ENCODE measurements around the gene HDGFL1.

The HDGFL1 gene

DNA sequence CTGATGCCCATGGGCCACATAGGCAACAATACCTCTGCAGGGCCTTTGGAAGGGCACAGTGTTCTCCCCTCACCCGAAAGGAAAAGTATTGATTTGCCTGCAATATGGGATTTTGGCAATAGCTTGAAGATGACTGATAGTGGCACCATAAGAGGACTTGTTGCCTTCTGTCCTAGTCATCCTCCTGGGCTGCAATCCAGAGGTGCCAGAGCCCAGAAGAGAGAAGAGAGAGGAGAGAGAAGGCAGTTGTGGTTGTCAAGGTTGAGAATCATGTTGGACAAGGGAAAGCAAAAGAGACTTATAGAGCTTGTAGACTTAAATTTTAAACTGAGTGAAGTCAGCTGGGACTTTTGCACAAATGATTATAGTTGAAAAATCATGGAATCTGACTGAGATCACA lies 14.6 kb downstream of the HDGFL1 start:
- DNase-seq (ENCODE audit: low read depth): no peak
- no peak overlapping the region for H3K4me3 ChIP-seq (ENCODE audit: low read depth, low read length)
- TF ChIP-seq, protein P1, sequence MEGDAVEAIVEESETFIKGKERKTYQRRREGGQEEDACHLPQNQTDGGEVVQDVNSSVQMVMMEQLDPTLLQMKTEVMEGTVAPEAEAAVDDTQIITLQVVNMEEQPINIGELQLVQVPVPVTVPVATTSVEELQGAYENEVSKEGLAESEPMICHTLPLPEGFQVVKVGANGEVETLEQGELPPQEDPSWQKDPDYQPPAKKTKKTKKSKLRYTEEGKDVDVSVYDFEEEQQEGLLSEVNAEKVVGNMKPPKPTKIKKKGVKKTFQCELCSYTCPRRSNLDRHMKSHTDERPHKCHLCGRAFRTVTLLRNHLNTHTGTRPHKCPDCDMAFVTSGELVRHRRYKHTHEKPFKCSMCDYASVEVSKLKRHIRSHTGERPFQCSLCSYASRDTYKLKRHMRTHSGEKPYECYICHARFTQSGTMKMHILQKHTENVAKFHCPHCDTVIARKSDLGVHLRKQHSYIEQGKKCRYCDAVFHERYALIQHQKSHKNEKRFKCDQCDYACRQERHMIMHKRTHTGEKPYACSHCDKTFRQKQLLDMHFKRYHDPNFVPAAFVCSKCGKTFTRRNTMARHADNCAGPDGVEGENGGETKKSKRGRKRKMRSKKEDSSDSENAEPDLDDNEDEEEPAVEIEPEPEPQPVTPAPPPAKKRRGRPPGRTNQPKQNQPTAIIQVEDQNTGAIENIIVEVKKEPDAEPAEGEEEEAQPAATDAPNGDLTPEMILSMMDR (IDR thresholded peaks at IDR 0.05; ENCODE audit: control insufficient read depth, extremely low read depth, insufficient read depth): no peak

DNA sequence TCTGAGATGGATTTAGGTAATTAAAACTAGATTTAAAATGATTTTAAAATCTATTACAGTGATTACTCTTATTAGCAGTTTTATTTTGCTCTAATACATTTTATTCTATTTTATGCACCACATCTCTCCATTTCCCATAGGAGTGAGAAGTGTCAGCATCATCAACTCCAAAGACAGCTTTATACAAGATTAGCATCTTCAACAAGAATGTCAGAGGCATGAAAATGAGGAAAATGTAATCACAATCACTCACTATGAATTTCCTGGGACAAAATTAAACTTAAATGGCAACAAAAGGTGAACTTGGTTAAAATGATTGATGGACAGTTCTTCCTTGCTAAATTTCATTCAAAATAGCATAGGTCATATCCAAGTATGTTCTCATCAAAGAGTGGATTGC lies 19.8 kb downstream of the HDGFL1 start:
- TF ChIP-seq, protein P1 (IDR thresholded peaks at IDR 0.05; ENCODE audit: control insufficient read depth, extremely low read depth, insufficient read depth): no peak
- H3K4me3 ChIP-seq (ENCODE audit: low read depth, low read length): no peak overlapping the region
- DNase-seq (ENCODE audit: low read depth): no peak

DNA sequence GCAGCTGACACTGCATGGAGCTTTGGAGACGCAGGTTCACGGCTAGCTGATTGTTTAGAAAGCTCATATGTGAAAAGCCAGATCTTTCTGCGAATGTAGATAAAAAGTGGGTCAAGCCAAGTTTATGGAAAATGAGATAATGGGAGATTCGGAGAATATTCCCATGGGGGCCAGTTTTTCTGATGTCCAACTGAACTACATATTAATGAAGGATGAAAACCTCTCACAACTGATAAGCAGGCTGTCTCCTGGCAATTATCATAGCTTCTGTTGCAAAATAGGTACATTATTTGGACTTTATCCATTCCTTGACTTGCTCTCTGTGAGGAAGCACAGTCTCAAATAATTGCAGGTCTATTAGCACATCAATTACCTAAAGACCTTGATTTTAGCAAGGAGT lies 21.1 kb downstream of the HDGFL1 start:
- no peak for DNase-seq (ENCODE audit: low read depth)
- H3K4me3 ChIP-seq (ENCODE audit: low read depth, low read length): no peak overlapping the region
- TF ChIP-seq, protein P1 (IDR thresholded peaks at IDR 0.05; ENCODE audit: control insufficient read depth, extremely low read depth, insufficient read depth): no peak

DNA sequence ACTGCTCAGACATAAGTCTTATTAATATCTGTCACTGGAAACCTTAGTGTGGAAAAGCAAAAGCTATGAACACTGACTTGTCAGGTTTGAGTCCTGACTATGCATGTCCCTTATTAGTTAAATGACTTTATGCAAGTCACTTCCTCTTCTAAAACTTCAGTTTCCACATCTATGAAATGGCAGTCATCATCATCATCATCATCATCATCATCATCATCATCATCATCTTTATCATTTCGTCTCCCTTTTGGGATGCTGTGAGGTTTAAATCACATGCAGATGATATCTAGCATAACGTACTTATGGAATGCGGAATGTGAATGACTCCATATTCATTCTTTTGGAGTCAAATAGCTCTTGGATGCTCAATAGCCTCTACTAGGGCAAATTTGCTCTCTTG lies 24.5 kb downstream of the HDGFL1 start:
- DNase-seq (ENCODE audit: low read depth): no peak
- TF ChIP-seq, protein P1 (IDR thresholded peaks at IDR 0.05; ENCODE audit: control insufficient read depth, extremely low read depth, insufficient read depth): no peak
- H3K4me3 ChIP-seq (ENCODE audit: low read depth, low read length): no peak overlapping the region

DNA sequence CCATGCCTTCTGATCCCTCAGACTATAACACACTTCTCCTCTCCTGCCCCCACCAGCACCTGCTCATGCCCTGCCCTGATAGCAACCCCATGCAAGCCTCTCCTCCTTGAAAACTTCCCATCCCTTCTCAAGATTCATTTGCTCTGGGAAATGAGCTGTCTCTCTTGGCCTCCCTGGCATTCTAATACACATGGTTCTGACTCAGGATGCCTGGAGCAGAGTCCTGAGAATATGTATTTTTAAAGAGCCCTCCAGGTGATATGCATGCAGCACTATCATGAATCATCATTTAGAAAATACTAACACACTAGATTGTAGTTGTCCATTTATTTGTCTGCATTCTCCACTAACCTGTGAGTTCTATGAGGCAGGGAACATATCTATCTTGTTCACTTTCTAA lies 26.6 kb downstream of the HDGFL1 start:
- TF ChIP-seq, protein P1 (IDR thresholded peaks at IDR 0.05; ENCODE audit: control insufficient read depth, extremely low read depth, insufficient read depth): no peak
- H3K4me3 ChIP-seq (ENCODE audit: low read depth, low read length): no peak overlapping the region
- no peak for DNase-seq (ENCODE audit: low read depth)

DNA sequence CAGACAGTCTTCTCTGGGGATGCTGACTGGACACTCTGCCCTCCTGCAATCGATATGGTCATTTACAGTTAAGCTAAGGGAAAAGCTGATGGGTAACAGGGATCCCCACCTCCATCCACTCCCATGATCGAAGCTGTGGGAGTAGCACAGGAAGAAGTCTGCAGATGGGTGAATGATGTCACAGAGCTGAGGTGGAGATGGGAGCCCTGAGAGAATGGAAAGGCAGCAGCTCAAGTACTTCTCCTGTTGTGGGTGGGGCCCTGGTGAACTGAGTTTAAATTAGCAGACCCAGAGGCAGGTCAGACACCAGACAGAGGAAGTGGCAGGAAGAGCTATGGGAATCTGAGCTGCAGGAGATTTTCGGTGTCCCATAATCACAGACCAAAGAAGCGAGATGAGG lies 29.0 kb downstream of the HDGFL1 start:
- TF ChIP-seq, protein P1 (IDR thresholded peaks at IDR 0.05; ENCODE audit: control insufficient read depth, extremely low read depth, insufficient read depth): no peak
- H3K4me3 ChIP-seq (ENCODE audit: low read depth, low read length): no peak overlapping the region
- no peak for DNase-seq (ENCODE audit: low read depth)

DNA sequence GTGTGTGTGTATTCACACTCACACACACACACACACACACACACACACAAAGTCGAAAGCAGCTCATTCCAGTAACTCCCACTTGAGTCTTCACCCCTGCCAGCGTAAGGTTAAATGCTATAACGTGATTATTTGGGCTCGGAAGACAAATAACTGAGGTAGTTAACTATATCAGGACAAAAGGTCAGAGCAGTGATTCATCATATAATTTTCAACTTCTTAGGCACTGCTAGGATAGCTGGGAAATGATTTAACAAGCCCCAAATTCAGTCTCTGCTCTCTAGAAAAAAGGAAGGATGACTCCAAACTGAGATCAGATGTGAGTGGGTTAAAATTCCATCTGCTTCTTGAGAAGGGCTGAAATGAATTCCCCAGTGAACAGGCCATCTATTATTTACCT lies 30.7 kb downstream of the HDGFL1 start:
- TF ChIP-seq, protein P1 (IDR thresholded peaks at IDR 0.05; ENCODE audit: control insufficient read depth, extremely low read depth, insufficient read depth): no peak
- H3K4me3 ChIP-seq (ENCODE audit: low read depth, low read length): no peak overlapping the region
- no peak for DNase-seq (ENCODE audit: low read depth)
